GM19324 (cell line): Measurements from ENCODE around the gene ERN1.

Experiments used
- ATAC-seq: cut with Tn5 transposase; IDR thresholded peaks from one replicate; pipeline ENCODE4 v1.9.1; 2021; ENCODE audit warnings: mild to moderate bottlenecking, moderate library complexity; ENCODE audit not compliant: unreplicated experiment, low FRiP score

ERN1 gene

GRCh38 chr17:64115822-64116534 is 14.0 kb downstream of the ERN1 start:
- no peak for ATAC-seq

DNA sequence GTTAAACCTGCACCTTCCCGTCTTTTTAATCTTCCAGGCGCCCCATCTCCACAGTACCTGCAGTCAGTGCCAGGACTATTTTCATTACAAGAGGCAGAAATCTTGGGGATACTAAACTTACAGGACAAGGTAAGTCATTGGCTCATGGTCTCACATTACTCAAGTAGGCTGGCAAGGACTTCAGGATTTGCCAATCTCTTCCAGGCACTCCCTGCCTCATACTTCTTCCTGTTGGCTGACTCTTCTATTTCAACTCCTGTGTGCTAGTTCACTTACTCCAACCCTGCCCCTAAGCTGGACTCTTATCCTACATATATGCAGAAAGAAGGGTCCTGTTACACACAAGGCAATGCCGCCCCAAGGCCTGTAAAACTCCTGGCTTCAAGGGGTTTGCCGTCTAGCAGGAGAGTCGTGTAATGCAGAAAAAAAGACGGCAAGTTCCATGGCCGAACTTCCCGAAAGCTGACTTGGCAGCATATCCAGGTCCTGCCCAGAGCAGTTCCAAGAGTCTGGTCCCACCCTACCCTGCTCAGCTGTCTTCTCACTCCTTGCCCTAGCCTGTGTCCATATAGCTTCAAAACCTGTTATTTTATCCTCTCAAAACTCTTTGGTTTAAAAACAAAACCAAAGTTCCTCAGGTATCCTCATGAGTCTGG is 14.8 kb downstream of the ERN1 start:
- ATAC-seq: no peak

GRCh38 chr17:64113006-64113405 is 16.9 kb downstream of the ERN1 start:
- ATAC-seq: no peak

DNA sequence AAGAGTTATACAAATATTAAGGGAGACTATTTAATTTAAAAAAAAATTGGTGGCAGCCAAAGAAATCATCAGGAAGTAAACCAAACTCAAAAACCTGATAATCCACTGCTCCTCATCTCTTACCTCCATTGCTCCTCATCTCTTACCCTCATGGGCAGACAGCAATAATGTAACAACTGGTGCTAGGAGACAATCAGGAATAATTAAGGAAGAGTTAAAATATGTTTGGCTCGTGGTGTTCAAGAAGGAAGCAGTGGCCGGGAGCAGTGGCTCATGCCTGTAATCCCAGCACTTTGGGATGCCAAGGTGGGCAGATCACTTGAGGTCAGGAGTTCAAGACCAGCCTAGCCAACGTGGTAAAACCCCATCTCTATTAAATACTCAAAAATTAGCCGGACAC is 18.1 kb downstream of the ERN1 start:
- ATAC-seq: no peak

DNA sequence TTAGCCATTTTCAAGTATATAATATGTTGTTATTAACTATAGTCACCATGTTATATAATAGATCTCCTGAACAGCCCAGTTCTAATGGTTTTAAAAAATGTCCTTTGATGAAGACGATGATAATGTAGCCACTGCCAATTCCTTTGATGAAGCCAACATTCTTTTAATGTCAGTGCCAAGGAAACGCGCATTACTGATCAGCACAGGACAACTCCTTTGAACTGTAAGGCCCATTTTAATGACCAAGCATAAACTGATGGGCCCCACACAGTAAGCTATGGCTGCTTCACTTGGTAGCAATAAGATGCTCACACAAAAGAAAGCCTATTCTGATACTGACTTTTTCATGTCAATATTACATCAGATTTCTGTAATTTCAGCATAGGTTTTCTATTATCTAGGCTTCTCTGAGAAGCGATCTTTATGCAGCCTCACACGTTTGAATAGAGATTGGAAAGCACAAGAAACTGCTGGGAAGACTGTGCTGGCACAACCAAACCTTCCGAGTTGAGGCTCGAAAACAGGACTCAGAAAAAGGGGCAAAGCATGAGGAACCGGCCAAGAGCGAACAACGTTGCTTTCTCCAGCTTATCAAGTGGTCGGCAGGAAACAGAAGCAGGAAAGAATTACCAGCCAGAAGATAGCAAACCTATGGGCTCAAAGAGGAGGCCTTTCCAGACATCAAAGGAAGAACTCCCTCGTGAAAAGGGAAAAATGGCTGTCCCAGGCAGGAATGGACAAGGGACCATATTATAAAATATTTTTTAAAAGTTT is 19.4 kb downstream of the ERN1 start:
- ATAC-seq: no peak

DNA sequence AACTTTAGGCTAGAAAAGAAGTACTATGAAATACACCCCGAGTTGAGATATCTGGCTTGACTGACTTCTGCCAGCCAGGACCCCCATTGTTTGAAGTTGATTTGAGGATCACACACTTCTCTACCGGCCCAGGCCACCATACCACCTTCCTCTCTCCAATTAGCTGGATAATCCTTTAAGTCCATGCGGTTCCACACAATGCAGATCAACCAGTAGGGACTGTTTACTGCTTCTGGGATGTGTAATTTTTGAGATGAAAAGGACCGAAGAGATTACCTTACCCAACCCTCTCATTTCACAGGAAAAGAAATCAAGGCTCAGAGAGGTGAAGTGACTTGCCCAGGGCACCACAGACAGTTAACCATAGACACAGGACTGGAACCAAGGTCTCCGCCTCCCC is 20.5 kb downstream of the ERN1 start:
- ATAC-seq: no peak

- ATAC-seq: no peak
These were observed 22.3 kb downstream of the ERN1 start for GRCh38 chr17:64107500-64108236.

DNA sequence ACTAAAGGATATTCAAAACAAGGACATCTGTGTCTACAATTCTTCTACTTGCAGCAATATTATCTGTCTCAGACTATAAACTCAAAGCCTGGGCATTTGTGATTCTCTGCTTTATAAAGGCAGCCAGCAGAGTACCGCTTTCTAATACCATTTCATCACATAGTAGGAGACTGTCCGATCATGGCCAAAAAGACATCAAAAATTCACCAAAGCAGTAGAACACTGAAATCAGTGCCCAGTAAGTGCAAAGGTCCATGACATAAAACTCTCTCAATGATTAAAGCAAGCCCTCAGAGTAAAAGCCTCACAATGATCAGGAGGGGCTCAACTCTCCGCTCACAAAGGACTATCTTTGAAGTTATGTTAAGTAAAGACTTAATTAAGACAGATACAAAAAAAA is 23.0 kb downstream of the ERN1 start:
- ATAC-seq: no peak

GRCh38 chr17:64103391-64104364 is 26.3 kb downstream of the ERN1 start:
- no peak for ATAC-seq

DNA sequence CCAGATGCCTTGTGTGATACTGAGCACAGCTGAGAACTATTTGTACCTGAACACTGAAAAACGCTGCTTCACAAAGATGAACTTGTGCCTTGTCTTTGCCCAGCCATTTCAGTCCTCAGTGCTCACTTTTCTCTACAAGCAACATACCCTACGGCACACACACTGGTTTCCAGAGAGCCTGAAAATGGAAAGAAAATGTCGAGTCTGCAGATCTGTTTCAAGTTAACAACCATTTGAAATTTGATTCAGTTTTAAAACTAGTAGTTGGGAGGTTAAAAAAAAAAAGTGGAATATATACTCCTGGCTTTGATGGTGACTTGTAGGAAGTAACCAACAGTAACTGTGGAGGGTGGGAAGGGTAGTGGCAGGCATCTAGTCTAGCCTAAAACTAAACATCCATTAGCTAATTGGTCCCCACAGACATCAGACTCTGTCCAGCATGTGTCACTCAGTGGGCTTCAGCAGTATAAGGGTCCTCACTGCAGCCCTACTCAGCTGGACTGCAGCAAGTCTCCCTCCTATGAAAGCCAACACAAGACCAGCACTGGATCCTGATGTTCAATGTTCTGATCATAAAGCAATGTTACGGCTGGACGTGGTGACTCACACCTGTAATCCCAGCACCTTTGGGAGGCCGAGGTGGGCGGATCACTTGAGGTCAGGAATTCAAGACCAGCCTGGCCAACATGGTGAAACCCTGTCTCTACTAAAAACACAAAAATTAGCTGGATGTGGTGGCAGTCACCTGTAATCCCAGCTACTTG is 27.1 kb downstream of the ERN1 start:
- ATAC-seq: no peak

DNA sequence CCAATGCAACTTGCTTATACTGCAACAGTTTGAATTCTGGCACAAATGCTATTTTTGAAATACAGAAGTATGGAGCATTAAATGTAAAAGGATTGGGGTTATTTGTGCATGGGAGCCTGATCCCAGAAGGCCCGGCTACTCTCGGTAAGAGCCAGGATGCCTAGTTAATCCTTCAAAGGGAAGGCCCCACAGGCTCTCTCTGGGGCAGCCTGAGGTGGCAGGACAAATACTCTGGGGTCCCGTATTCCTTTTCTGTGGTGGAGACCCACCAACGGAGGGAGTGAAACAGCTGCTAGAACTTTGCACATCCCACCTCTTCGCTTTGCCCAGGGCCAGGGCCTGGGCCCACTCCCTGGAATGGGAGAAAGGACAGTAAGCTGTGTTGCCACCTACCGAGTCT is 30.4 kb downstream of the ERN1 start:
- no peak for ATAC-seq

DNA sequence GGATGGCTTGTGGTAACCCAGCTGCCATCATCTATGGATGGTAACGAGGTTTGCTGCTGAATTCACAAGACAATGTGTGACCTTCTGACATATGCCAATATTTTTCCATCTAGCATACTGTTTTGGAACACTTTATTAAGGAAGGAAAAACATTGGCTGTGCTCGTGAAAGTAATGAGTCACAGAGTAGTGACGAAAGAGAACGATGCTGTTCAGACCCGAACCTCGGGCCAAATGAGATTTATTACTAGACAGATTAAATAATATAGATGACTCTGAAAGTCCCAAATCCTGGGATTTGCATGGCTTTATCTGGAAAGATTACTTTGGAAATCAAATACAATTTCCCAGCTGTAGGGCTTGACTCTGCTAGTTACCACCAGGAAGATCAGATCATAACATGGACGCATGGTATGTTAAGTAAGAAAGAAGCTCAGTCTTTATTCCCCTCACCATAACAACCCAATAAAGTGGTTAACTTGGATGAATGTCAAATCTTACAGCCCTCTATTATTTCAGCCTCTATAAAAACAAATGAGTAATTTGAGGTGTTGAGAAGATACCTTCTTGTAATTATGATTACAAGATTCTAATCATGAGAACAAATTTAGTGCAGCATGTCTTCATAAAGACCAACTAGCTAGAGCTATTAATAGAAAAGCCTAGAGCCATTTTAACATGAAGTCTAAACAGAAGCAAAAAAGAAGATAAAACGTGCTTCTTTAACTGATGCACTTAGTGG is 32.6 kb downstream of the ERN1 start:
- no peak for ATAC-seq

DNA sequence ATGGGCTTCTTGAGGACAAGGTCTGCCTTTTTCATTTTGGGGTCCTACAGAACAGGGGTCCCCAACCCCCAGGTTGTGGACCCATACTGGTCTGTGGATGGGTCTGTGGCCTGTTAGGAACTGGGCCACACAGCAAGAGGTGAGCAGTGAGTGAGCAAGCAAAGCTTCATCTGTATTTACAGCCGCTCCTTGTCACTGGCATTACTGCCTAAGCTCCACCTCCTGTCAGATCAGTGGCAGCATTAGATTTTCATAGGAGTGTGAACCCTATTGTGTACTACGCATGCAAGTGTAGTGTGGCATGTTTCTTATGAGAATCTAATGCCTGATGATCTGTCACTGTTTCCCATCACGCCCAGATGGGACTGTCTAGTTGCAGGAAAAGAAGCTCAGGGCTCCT is 33.9 kb downstream of the ERN1 start:
- no peak for ATAC-seq

DNA sequence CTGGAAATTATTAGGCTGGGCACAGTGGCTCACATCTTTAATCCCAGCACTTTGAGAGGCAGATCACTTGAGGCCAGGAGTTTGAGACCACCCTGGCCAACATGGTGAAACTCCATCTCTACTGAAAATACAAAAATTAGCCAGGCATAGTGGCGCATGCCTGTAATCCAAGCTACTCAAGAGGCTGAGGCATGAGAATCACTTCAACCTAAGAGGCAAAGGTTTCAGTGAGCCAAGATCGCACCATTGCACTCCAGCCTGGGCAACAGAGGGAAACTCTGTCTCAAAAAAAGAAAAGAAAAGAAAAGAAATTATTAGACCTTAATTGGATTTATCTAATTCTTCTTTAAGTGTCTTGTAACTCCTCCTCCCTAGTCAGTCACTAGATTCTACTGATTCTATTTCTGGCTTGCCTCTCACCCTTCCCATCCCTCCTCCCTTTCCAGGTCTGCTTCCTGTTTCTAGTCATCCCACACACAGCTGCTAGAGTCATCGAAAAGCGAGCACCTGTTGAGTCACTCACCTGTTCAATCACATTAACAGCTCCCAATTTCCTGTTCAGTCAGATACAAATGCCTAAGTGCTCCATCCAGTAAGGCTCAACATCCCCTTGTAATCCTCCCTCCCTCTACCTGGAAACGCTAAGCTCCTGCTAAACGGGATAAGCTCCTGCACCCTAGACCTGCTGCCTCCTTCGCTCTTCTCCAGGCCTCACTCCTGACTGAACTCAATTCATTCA is 34.6 kb downstream of the ERN1 start:
- no peak for ATAC-seq

- no peak for ATAC-seq
These were observed 35.5 kb downstream of the ERN1 start for GRCh38 chr17:64094412-64094811.

DNA sequence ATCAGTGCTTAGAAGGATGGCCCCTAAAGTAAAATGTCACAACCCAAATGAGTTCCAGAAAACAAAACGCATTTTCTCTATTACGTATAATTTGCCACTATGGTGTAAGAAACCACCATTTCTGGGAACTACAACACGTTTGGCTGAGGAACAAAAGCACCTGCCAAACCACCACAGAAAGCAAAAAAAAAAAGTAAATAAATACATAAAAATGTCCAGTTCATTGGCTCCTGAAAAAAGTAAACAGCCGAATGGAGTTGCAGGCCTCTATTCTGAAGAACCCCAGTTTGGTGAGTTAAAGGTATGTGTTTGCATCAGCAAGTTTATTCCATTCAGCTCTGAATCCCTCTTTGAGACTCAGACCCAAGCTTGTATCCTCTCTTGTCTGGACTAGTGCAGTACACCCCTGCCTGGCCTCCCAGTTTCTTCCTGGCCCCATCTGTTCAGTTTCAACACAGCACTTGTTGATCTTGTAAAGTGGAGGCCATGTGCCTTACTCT is 36.9 kb downstream of the ERN1 start:
- no peak for ATAC-seq

DNA sequence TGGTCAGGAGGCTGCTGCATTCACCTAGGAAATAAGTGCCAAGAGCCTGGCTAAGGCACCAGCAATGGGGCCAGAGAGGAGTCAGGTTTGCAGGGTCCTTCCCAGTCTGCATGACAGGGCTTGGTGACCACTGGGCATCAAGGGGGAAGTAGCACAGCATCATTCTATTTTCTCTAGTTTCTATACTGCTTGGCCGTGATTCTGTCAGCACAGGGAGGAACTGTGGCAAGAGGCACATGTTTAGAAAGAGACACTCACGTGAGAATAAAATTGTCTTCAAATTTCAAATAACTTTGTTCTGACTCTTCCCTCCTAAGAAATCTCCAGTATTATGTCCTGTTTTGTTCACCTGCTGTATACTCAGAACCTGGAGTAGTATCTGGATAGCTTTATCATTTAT is 37.8 kb downstream of the ERN1 start:
- no peak for ATAC-seq

DNA sequence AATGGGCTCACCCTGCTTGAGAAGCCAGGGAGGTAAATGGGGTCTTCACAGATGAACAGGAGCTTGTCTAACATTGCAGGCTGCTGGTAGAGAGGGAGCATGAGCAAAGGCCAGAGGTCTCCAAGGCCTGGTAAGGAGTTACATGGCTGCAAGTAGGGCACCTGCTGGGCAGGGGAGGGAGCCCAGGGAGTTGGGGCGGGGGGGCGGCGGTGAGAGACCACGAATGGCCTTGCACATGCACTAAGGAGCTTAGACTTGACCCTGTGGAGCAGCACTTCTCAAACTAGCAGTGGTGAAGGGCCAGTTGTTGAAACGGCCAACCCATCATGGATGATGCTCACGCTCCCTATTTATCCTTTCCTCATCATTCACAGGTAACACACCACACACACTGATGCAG is 38.4 kb downstream of the ERN1 start:
- ATAC-seq: no peak
